Parathyroid adenoma (tissue), 2 donors: ENCODE results near the gene NTN5.

ENCODE experiments used
- H2AFZ ChIP-seq: fragments of 300-600 bp; sonication (generic); one replicate; pipeline ENCODE4 v1.7.0; 2017; ENCODE audit warnings: antibody characterized with exemption, mild to moderate bottlenecking
- H3K27ac ChIP-seq: fragments of 300-600 bp; sonication (generic); one replicate; pipeline ENCODE4 v1.7.0; 2017
- H3K27me3 ChIP-seq: fragments of 300-600 bp; sonication (generic); one replicate; pipeline ENCODE4 v1.7.0; 2017; ENCODE audit warnings: low read length; ENCODE audit not compliant: control insufficient read depth, insufficient read depth
- H3K36me3 ChIP-seq: fragments of 300-600 bp; sonication (generic); one replicate; pipeline ENCODE4 v1.7.0; 2017; ENCODE audit warnings: low read length; ENCODE audit not compliant: control insufficient read depth, insufficient read depth
- H3K4me1 ChIP-seq: fragments of 300-600 bp; sonication (generic); one replicate; pipeline ENCODE4 v1.7.0; 2017; ENCODE audit warnings: control low read depth
- H3K4me2 ChIP-seq: fragments of 300-600 bp; sonication (generic); one replicate; pipeline ENCODE4 v1.7.0; 2017; ENCODE audit warnings: low read length
- H3K4me3 ChIP-seq: fragments of 300-600 bp; sonication (generic); one replicate; pipeline ENCODE4 v1.7.0; 2017; ENCODE audit warnings: low read depth, low read length
- H3K79me2 ChIP-seq: fragments of 300-600 bp; sonication (generic); one replicate; pipeline ENCODE4 v1.7.0; 2017; ENCODE audit warnings: control low read depth
- H3K9ac ChIP-seq: fragments of 300-600 bp; sonication (generic); one replicate; pipeline ENCODE4 v1.7.0; 2017; ENCODE audit warnings: mild to moderate bottlenecking
- H3K9me3 ChIP-seq: fragments of 300-600 bp; sonication (generic); one replicate; pipeline ENCODE4 v1.7.0; 2017; ENCODE audit warnings: low read length; ENCODE audit not compliant: control insufficient read depth
- CTCF ChIP-seq: fragments of 300-600 bp; sonication (generic); IDR thresholded peaks from one replicate; pipeline ENCODE4 v1.7.0; 2017; ENCODE audit warnings: antibody characterized with exemption, mild to moderate bottlenecking
- donor health status: primary hyperparathyroidism.

NTN5 gene

GRCh38 chr19:48678201-48678600 is 5.4 kb upstream of the NTN5 start:
- no peaks in the 10 kb centered on the region for H3K9me3 ChIP-seq
- H3K4me3 ChIP-seq = no peak overlapping the region
- no peaks in the 10 kb centered on the region for H3K79me2 ChIP-seq
- no peak for TF ChIP-seq CTCF
- H3K27ac ChIP-seq = no peak overlapping the region
- H3K4me2 ChIP-seq = no peak overlapping the region
- H3K27me3 ChIP-seq = no peaks in the 10 kb centered on the region
- H3K36me3 ChIP-seq = no peaks in the 10 kb centered on the region
- H2AFZ ChIP-seq = no peak overlapping the region
- no peaks in the 10 kb centered on the region for H3K4me1 ChIP-seq
- H3K9ac ChIP-seq = no peak overlapping the region

GRCh38 chr19:48676887-48677286 is 4.1 kb upstream of the NTN5 start:
- H3K27me3 ChIP-seq = no peaks in the 10 kb centered on the region
- TF ChIP-seq CTCF = no peak
- H3K36me3 ChIP-seq = no peaks in the 10 kb centered on the region
- no peak overlapping the region for H2AFZ ChIP-seq
- no peaks in the 10 kb centered on the region for H3K9me3 ChIP-seq
- H3K4me3 ChIP-seq = no peak overlapping the region
- H3K4me1 ChIP-seq = no peaks in the 10 kb centered on the region
- no peak overlapping the region for H3K4me2 ChIP-seq
- H3K79me2 ChIP-seq = no peaks in the 10 kb centered on the region
- no peak overlapping the region for H3K27ac ChIP-seq
- H3K9ac ChIP-seq = no peak overlapping the region

GRCh38 chr19:48676487-48676886 is 3.7 kb upstream of the NTN5 start:
- Histone ChIP-seq H3K79me2 (no peaks in the 10 kb centered on the region), H3K27me3 (no peaks in the 10 kb centered on the region), H3K9ac (no peak overlapping the region), H3K4me2 (no peak overlapping the region), H3K36me3 (no peaks in the 10 kb centered on the region), H3K27ac (no peak overlapping the region), H3K4me3 (no peak overlapping the region), H3K4me1 (no peaks in the 10 kb centered on the region), H3K9me3 (no peaks in the 10 kb centered on the region), H2AFZ (no peak overlapping the region)
- TF ChIP-seq CTCF = no peak

- Histone ChIP-seq H3K79me2 (no peaks in the 10 kb centered on the region), H3K4me3 (no peak overlapping the region), H3K9ac (no peak overlapping the region), H3K4me1 (no peaks in the 10 kb centered on the region), H3K27ac (no peak overlapping the region), H2AFZ (peak overlapping the region; percentile 79), H3K9me3 (no peaks in the 10 kb centered on the region), H3K36me3 (no peaks in the 10 kb centered on the region), H3K27me3 (no peaks in the 10 kb centered on the region), H3K4me2 (peak overlapping the region; percentile 48)
- TF ChIP-seq CTCF = peak; percentile 91
Observed at GRCh38 chr19:48674921-48675824, 2.4 kb upstream of the NTN5 start.
